Measurements from ENCODE around the gene SLC27A5.
A peak's percentile ranks its signal among the peaks of the same experiment; 100 is the strongest.
"Not testable (repeated sequence)": the region's sequence is repeated elsewhere in the genome, so short reads cannot be mapped to it uniquely, and the experiment has no call there.

SLC27A5 gene

DNA sequence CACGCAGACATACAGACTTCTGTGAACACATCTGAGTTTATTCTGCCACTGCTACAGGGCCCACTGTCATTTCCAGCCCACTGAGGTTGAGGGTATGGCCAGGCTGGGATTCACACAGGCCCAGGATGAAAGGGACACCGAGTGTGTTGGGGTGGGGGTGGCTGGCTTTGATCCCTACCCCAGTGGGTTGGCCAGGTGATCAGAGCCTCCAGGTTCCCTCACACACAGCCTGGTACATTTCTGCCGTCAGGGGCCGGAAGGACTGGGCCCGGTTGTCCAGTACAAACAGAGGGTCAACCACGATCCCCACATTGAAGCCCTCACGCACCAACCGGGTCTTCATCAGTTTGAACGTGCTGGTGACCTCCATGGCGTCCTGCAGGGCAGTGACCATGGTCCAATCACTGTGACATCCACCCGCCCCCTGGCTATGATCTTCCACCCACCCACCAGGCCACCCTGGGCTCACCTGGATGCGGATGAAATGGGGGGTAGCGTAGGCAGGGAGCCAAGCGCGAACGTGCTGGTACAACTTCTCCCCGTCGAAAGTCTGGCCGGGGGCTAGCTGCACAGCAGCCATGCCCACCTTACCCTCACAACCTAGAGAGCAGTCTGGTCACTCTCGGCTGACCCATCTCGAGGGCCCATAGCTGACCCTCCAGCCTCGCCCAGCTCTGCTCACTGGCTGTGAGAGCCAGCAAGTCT lies 13.3 kb downstream of the SLC27A5 start:
- no peak for DNase-seq (ENCODE audit: low read depth, low spot score)

- no peak for DNase-seq (ENCODE audit: low read depth, low spot score)
Measured at GRCh38 chr19:58497634-58498170, 14.1 kb downstream of the SLC27A5 start.

DNA sequence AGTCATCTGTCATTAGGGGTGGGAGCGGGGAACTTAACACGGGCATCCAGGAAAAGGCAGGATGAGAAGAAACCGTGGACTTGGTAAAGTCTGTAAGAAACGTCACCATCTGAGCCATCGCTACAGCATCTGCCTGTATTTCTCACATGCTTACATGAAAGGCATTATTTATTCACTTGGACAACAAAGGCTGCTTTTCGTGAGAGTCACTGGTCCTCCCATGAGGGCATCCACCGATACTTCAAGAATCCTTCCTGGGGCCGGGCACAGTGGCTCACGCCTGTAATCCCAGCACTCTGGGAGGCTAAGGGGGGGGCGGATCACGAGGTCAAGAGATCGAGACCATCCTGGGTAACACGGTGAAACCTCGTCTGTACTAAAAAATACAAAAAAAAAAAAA lies 19.5 kb downstream of the SLC27A5 start:
- DNase-seq (ENCODE audit: low read depth, low spot score) = no peak

GRCh38 chr19:58491393-58491792 lies 20.4 kb downstream of the SLC27A5 start:
- no peak for DNase-seq (ENCODE audit: low read depth, low spot score)

GRCh38 chr19:58484349-58484748 lies 27.4 kb downstream of the SLC27A5 start:
- not testable (repeated sequence) for DNase-seq (ENCODE audit: low read depth, low spot score)

DNA sequence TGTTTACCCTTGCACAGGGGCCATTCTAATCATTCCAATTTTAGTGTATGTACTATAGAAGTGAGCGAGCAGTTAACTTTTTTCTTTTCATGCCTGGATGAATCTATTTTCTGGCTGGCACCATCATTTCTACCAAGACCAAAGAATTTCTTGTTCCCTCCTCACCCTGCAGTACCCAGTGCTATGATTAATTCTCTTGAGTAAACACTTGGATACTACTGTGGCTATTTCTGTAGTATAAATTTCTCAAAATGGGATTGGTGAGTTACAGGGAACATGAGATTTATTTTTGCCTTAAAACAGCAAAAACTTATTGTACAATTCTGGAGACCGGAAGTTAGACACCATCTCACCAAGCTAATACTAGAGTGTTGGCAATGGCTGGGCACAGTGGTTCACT lies 28.0 kb downstream of the SLC27A5 start:
- no peak for DNase-seq (ENCODE audit: low read depth, low spot score)

DNA sequence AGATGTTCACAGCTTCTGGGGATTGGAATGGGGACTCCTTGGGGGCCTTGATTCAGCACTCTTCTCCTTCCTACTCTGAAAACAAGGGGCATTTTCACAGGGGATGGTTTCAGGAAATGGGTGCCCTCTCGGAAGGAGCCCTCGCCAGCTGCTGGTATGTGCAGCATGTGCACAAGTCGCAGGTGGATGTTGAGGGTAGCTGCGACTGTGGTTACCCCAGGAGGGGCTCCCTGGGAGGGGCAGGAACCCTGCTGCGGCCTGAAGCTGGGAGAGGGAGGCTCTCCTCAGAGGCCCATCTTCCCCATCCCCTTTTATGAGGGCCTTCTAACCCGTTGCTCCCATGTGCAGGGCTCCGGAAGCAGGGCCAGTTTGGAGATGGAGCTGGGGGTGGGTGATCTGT lies 29.4 kb downstream of the SLC27A5 start:
- no peak for DNase-seq (ENCODE audit: low read depth, low spot score)

DNA sequence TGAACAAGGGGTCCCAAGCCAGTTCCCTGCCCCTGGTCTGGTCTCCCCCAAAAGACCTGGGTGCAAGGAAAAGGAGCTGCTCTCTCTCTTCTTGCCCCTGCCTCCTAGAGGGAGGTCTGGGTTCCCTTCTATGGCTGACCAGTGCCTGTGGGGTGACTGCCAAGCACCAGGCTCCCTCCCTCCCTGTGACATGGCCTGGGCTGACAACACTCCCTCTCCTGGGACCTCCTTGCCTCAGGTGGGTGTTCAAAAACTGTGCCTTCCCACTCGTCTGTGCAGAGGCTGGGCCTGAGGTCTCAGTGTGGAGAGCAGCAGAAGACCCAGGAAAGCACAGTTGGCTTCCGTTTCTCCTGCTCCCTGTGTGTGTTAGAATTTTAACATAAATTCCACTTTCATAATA lies 31.0 kb downstream of the SLC27A5 start:
- no peak for DNase-seq (ENCODE audit: low read depth, low spot score)

GRCh38 chr19:58480481-58480830 lies 31.3 kb downstream of the SLC27A5 start:
- DNase-seq (ENCODE audit: low read depth, low spot score) = no peak

GRCh38 chr19:58479736-58480480 lies 31.9 kb downstream of the SLC27A5 start:
- no peak for DNase-seq (ENCODE audit: low read depth, low spot score)

DNA sequence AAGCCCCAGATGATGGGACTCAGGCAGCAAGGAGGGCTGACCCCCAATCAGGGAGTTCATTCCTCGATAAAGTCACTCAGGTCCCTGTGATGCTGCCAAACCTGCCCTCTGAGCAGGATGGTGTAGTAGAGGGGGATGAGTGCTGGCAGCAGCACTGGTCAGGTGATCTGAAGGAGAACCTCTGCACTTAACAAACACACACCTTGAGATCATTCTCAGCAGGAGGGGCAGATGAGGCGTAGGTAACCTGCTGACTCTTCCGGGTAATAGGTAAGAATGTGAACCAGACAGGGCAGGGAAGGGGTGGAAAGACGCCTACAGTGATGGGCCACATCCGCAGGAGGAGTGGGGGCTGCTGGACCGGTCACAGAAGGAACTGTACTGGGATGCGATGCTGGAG lies 32.5 kb downstream of the SLC27A5 start:
- no peak for DNase-seq (ENCODE audit: low read depth, low spot score)

DNA sequence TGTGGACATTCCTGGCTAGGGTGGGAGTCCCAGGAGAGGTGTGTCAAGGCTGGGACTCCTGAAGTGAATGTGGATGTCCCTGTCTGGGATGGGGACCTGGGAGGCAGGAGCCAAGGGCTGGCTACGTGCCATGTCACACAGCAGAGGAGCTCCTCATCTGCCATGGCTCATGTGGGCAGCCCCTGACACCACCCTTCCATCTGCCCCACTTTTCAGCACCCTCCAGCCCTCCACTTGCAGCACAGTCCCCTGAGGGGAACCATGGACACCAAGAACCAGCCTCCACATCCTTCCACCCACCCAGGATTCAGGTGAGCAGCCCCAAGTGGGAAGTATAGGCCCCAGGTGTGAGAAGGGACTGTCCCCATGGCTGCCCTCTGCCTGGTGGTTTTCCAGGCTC lies 33.9 kb downstream of the SLC27A5 start:
- no peak for DNase-seq (ENCODE audit: low read depth, low spot score)

GRCh38 chr19:58477130-58477529 lies 34.7 kb downstream of the SLC27A5 start:
- DNase-seq (ENCODE audit: low read depth, low spot score) = no peak

- DNase-seq (ENCODE audit: low read depth, low spot score) = no peak
Measured at GRCh38 chr19:58476498-58477015, 35.2 kb downstream of the SLC27A5 start.

GRCh38 chr19:58475714-58476497 lies 35.9 kb downstream of the SLC27A5 start, which contains the start of gene ZNF446:
ZNF446 (plus strand) TSS chr19:58476352; CDS start chr19:58477219, 867 bp downstream.
- peak; percentile 98 for DNase-seq (ENCODE audit: low read depth, low spot score)

DNA sequence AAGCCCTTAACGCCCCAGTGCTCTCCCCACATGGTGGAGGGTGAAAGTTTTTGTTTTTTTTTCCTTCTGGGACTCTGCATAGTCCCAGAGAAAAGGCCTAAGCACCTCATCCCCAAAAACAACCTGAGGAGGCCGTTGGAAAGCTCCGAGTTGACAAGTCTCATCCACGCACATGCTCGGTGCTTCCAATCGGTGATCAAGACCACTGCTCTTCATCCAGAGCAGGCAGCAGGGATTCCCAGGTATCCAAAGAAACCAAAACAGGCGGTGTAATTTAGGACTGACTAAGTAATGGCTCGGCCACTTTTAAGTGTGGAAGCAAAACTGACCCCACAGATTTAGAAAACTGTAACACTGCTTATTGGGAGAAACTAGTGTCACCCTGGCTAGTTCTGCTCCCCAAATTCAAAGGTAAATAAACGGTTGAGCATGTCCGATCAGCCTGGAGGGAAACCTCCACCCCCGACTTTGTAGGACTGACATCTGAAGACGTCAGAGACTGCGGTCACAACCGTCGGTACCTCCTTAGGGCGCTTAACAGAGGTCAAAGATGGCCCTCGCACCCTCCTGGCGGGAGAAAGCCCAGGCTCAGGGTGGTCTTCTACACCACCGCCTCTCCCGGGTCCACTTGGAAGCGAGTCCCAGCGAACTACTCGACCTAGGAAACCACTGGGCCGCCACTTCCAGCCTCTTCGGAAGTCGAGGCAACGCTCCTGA lies 36.6 kb downstream of the SLC27A5 start:
- no peak for DNase-seq (ENCODE audit: low read depth, low spot score)

GRCh38 chr19:58474291-58474996 lies 37.3 kb downstream of the SLC27A5 start:
- peak; percentile 86 for DNase-seq (ENCODE audit: low read depth, low spot score)

GRCh38 chr19:58473775-58474174 lies 38.0 kb downstream of the SLC27A5 start:
- DNase-seq (ENCODE audit: low read depth, low spot score) = no peak

- no peak for DNase-seq (ENCODE audit: low read depth, low spot score)
Measured at GRCh38 chr19:58471736-58472135, 40.1 kb downstream of the SLC27A5 start.

GRCh38 chr19:58470837-58471543 lies 40.8 kb downstream of the SLC27A5 start:
- not testable (repeated sequence) for DNase-seq (ENCODE audit: low read depth, low spot score)

Measured in astrocyte of the hippocampus (primary cell).